ENCODE results near the gene DDHD1. TPM values are rescaled to one million over a fixed set of nuclear protein-coding genes. Genes with fewer than 3 reads are reported as not detected.

DDHD1 gene
- total RNA-seq, 1 experiment from 2014 or later: 10.6 TPM

DNA sequence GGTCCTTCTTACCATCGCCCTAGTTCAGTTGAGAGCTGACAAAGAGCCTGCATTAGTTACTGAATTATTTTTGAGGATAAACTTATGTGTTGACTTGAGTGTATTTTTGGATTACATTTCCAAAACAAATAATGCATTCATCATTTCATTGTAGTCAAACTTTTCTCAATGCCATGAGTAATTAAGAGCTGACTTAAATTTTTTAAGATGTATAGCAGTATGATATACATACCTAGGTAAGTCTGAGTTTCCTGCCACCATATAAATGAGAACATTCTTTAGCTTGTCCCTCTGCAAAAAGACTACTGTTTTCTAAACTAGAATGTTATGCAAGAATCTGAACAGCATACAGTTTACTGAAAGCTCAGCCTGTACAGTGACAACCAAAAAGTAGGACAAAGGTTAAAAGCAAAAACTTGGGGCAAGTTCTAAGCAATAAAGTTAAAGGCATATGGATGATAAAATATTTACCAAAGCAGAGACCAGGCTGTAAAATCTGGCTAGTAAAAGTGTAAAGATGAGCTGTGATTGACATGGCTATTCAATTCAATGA, 120.2 kb downstream of the DDHD1 start:
- Histone ChIP-seq H3K4me3 (ENCODE audit: low read length) (0 out of 2 replicates have a peak overlapping the region, but pooled peaks have one; percentile 0), H3K27ac (ENCODE audit: low read length) (peak overlapping the region; percentile 44), H3K36me3 (ENCODE audit: low read depth, low read length) (no peaks in the 10 kb centered on the region), H3F3A (ENCODE audit: low read length, unreplicated experiment) (no peaks in the 10 kb centered on the region), H3K79me2 (ENCODE audit: low read length) (no peaks in the 10 kb centered on the region), H4K20me1 (ENCODE audit: low read length) (no peaks in the 10 kb centered on the region), H3K27me3 (ENCODE audit: low read length) (no peaks in the 10 kb centered on the region), H3K9me2 (replicated peaks; ENCODE audit: low read length) (no peaks in the 10 kb centered on the region), H3K9ac (ENCODE audit: low read length) (no peak overlapping the region), H3K4me2 (ENCODE audit: low read length) (peak overlapping the region; percentile 32), H3K4me1 (ENCODE audit: insufficient read depth, low read length) (peaks cover 21% of the 10 kb centered on the region), H2AFZ (ENCODE audit: low read length) (no peak overlapping the region), H3K9me3 (ENCODE audit: low read length) (no peaks in the 10 kb centered on the region)
- DNase-seq (peak; percentile 65), ATAC-seq (peak; percentile 82)
- CTCF ChIA-PET: interaction anchor here (0.6 kb wide), 1 partner anchor 206 kb away, joined by 3 read pairs; no protein-coding TSS in a partner anchor
- intact Hi-C loops (cut with micrococcal nuclease): loop anchor here (1.0 kb wide), 1 partner anchor 11 kb away; no protein-coding TSS in a partner anchor
- TF ChIP-seq EZH2phosphoT487 (IDR thresholded peaks at IDR 0.05; ENCODE audit: borderline replicate concordance, low read length): no peak
- TF ChIP-seq EZH2 (IDR thresholded peaks at IDR 0.05; ENCODE audit: low read length, unreplicated experiment): no peak
- TF ChIP-seq, protein P1, sequence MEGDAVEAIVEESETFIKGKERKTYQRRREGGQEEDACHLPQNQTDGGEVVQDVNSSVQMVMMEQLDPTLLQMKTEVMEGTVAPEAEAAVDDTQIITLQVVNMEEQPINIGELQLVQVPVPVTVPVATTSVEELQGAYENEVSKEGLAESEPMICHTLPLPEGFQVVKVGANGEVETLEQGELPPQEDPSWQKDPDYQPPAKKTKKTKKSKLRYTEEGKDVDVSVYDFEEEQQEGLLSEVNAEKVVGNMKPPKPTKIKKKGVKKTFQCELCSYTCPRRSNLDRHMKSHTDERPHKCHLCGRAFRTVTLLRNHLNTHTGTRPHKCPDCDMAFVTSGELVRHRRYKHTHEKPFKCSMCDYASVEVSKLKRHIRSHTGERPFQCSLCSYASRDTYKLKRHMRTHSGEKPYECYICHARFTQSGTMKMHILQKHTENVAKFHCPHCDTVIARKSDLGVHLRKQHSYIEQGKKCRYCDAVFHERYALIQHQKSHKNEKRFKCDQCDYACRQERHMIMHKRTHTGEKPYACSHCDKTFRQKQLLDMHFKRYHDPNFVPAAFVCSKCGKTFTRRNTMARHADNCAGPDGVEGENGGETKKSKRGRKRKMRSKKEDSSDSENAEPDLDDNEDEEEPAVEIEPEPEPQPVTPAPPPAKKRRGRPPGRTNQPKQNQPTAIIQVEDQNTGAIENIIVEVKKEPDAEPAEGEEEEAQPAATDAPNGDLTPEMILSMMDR (conservative IDR thresholded peaks at IDR 0.05; ENCODE audit: low read depth, low read length): no peak
- POLR2A ChIA-PET (ENCODE audit: unreplicated experiment): interaction anchor here (0.5 to 0.7 kb wide), 2 partner anchors 14 to 27 kb away, joined by 5 read pairs; no protein-coding TSS in a partner anchor
- no TSS peak for BruUV-seq (replicated peaks)

DNA sequence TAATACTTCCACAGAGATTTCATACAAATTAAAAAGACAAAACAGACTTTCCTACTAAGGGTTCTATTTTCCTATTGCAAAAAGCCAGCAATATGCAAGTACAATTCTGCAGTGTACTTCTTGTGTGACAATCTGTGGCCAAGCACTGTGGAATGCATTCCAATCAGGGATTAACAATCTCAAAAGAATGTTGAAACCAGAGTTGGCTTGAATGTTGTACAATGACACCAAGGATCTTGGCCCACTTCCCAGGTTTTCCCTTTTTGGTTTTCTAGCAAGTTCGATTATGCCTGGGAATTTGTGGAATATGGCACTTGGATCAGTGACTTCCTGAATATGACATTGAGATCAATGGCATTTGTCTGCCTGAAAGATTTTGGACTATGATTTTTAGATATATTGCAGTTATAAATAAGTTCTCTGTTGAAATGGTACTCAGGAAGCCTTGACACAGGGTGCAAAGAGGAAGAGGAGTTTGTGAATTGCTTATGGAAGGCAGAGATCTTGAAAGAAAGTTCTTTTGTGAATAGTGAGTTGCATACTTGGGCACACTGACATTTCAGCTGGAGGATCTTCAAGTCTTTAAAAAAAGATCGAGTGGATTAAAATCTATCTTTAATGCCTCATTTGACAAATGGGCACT, 120.8 kb downstream of the DDHD1 start:
- no peaks in the 10 kb centered on the region for H3K9me3 ChIP-seq (ENCODE audit: low read length)
- DNase-seq (peak; percentile 96), ATAC-seq (peak; percentile 87)
- H3K27me3 ChIP-seq (ENCODE audit: low read length): no peaks in the 10 kb centered on the region
- no peaks in the 10 kb centered on the region for H3F3A ChIP-seq (ENCODE audit: low read length, unreplicated experiment)
- H3K9me2 ChIP-seq (replicated peaks; ENCODE audit: low read length): no peaks in the 10 kb centered on the region
- no peak overlapping the region for H3K9ac ChIP-seq (ENCODE audit: low read length)
- no TSS peak for BruUV-seq (replicated peaks)
- H3K36me3 ChIP-seq (ENCODE audit: low read depth, low read length): no peaks in the 10 kb centered on the region
- TF ChIP-seq, protein P1 (conservative IDR thresholded peaks at IDR 0.05; ENCODE audit: low read depth, low read length): no peak
- TF ChIP-seq EZH2 (IDR thresholded peaks at IDR 0.05; ENCODE audit: low read length, unreplicated experiment): no peak
- TF ChIP-seq EZH2phosphoT487 (IDR thresholded peaks at IDR 0.05; ENCODE audit: borderline replicate concordance, low read length): no peak
- POLR2A ChIA-PET (ENCODE audit: unreplicated experiment): interaction anchor here (0.7 kb wide), 1 partner anchor 13 kb away, joined by 5 read pairs; no protein-coding TSS in a partner anchor
- H3K4me2 ChIP-seq (ENCODE audit: low read length): peak overlapping the region; percentile 32
- H3K27ac ChIP-seq (ENCODE audit: low read length): peak overlapping the region; percentile 44
- H4K20me1 ChIP-seq (ENCODE audit: low read length): no peaks in the 10 kb centered on the region
- 0 out of 2 replicates have a peak overlapping the region, but pooled peaks have one; percentile 0 for H3K4me3 ChIP-seq (ENCODE audit: low read length)
- CTCF ChIA-PET: no interaction called here
- intact Hi-C loops (cut with micrococcal nuclease): no loop called here
- H3K4me1 ChIP-seq (ENCODE audit: insufficient read depth, low read length): peaks cover 21% of the 10 kb centered on the region
- no peaks in the 10 kb centered on the region for H3K79me2 ChIP-seq (ENCODE audit: low read length)
- H2AFZ ChIP-seq (ENCODE audit: low read length): no peak overlapping the region

DNA sequence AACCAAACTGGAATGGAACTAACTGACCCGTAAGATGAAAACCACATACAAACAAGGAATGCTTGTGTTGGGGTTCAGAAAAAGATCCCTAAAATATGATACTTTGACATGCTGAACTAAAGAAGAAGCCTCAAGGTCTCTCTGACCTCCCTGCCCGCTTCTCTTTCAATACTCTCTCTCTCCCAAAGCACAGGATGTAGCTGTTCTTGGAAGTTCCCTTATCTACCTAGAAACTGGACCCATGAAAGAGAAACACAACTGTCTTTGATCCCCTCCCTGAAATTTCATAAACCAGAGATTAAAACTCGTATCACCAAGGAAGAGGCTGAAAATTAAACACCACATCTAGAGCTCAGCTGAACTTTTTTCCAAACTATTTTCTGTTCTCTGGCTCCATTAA, 125.6 kb downstream of the DDHD1 start:
- BruUV-seq (replicated peaks): no TSS peak
- POLR2A ChIA-PET (ENCODE audit: unreplicated experiment): no interaction called here
- Histone ChIP-seq H3K4me3 (ENCODE audit: low read length) (no peak overlapping the region), H3K4me2 (ENCODE audit: low read length) (no peak overlapping the region), H3K9ac (ENCODE audit: low read length) (no peak overlapping the region), H3F3A (ENCODE audit: low read length, unreplicated experiment) (no peaks in the 10 kb centered on the region), H3K4me1 (ENCODE audit: insufficient read depth, low read length) (peaks cover 24% of the 10 kb centered on the region), H3K36me3 (ENCODE audit: low read depth, low read length) (no peaks in the 10 kb centered on the region), H2AFZ (ENCODE audit: low read length) (no peak overlapping the region), H3K27me3 (ENCODE audit: low read length) (no peaks in the 10 kb centered on the region), H3K9me2 (replicated peaks; ENCODE audit: low read length) (no peaks in the 10 kb centered on the region), H3K79me2 (ENCODE audit: low read length) (no peaks in the 10 kb centered on the region), H3K9me3 (ENCODE audit: low read length) (no peaks in the 10 kb centered on the region), H3K27ac (ENCODE audit: low read length) (no peak overlapping the region), H4K20me1 (ENCODE audit: low read length) (no peaks in the 10 kb centered on the region)
- intact Hi-C loops (cut with micrococcal nuclease): no loop called here
- ATAC-seq (no peak), DNase-seq (no peak)
- TF ChIP-seq, protein P1 (conservative IDR thresholded peaks at IDR 0.05; ENCODE audit: low read depth, low read length): no peak
- no peak for TF ChIP-seq EZH2phosphoT487 (IDR thresholded peaks at IDR 0.05; ENCODE audit: borderline replicate concordance, low read length)
- TF ChIP-seq EZH2 (IDR thresholded peaks at IDR 0.05; ENCODE audit: low read length, unreplicated experiment): no peak
- CTCF ChIA-PET: no interaction called here
